ENCODE measurements around the gene GALNT8.
"Not testable (repeated sequence)": the region's sequence is repeated elsewhere in the genome, so short reads cannot be mapped to it uniquely, and the experiment has no call there.

GALNT8 gene

GRCh38 chr12:4719821-4720636, at the start of gene GALNT8:
GALNT8 (plus strand) TSS chr12:4720400; CDS start chr12:4720678, 278 bp downstream.
- DNase-seq (ENCODE audit: low read depth), result no peak

GRCh38 chr12:4679711-4680110, 40.5 kb upstream of the GALNT8 start:
- no peak for DNase-seq (ENCODE audit: low read depth)

- no peak for DNase-seq (ENCODE audit: low read depth)
These were observed 38.5 kb upstream of the GALNT8 start for GRCh38 chr12:4681732-4682131.

GRCh38 chr12:4685317-4685716, 34.9 kb upstream of the GALNT8 start:
- DNase-seq (ENCODE audit: low read depth), result no peak

- no peak for DNase-seq (ENCODE audit: low read depth)
These were observed 29.4 kb upstream of the GALNT8 start for GRCh38 chr12:4690760-4691159.

GRCh38 chr12:4700621-4701026, 19.6 kb upstream of the GALNT8 start:
- DNase-seq (ENCODE audit: low read depth), result no peak

GRCh38 chr12:4701395-4702190, 18.6 kb upstream of the GALNT8 start:
- DNase-seq (ENCODE audit: low read depth), result no peak

GRCh38 chr12:4703676-4704075, 16.5 kb upstream of the GALNT8 start:
- DNase-seq (ENCODE audit: low read depth), result no peak

- DNase-seq (ENCODE audit: low read depth), result no peak
These were observed 14.4 kb upstream of the GALNT8 start for GRCh38 chr12:4705824-4706223.

- DNase-seq (ENCODE audit: low read depth), result no peak
These were observed 12.9 kb upstream of the GALNT8 start for GRCh38 chr12:4707306-4707705.

- DNase-seq (ENCODE audit: low read depth), result no peak
These were observed 10.1 kb upstream of the GALNT8 start for GRCh38 chr12:4710113-4710512.

GRCh38 chr12:4714879-4715278, 5.3 kb upstream of the GALNT8 start:
- DNase-seq (ENCODE audit: low read depth), result no peak

- DNase-seq (ENCODE audit: low read depth), result no peak
These were observed 2.4 kb upstream of the GALNT8 start for GRCh38 chr12:4717806-4718205.

- no peak for DNase-seq (ENCODE audit: low read depth)
These were observed 416 bp downstream of the GALNT8 start for GRCh38 chr12:4720637-4720995.

GRCh38 chr12:4721587-4721986, 1.4 kb downstream of the GALNT8 start:
- not testable (repeated sequence) for DNase-seq (ENCODE audit: low read depth)

- no peak for DNase-seq (ENCODE audit: low read depth)
These were observed 3.0 kb downstream of the GALNT8 start for GRCh38 chr12:4723226-4723625.

GRCh38 chr12:4725057-4725456, 4.9 kb downstream of the GALNT8 start:
- DNase-seq (ENCODE audit: low read depth), result no peak

GRCh38 chr12:4734625-4735340, 14.6 kb downstream of the GALNT8 start:
- DNase-seq (ENCODE audit: low read depth), result no peak

GRCh38 chr12:4736091-4736490, 15.9 kb downstream of the GALNT8 start:
- no peak for DNase-seq (ENCODE audit: low read depth)

- DNase-seq (ENCODE audit: low read depth), result no peak
These were observed 18.3 kb downstream of the GALNT8 start for GRCh38 chr12:4738541-4738940.

GRCh38 chr12:4742416-4742970, 22.3 kb downstream of the GALNT8 start:
- DNase-seq (ENCODE audit: low read depth), result no peak

- DNase-seq (ENCODE audit: low read depth), result no peak
These were observed 22.8 kb downstream of the GALNT8 start for GRCh38 chr12:4743046-4743445.
